Suprapubic skin (tissue), 4 donors: ENCODE data around the gene CAMTA1.

Experiments
- EP300 ChIP-seq: sonication (generic); formaldehyde crosslinking; IDR thresholded peaks from one replicate; pipeline ENCODE4 v1.6.1; 2017; ENCODE audit warnings: antibody characterized with exemption
- POLR2A ChIP-seq, 2 donors: fragments of 450-650 bp; IDR thresholded peaks; one replicate each; pipeline ENCODE4 v1.6.1; 2017; ENCODE audit warnings: antibody characterized with exemption in 2 of 2, mild to moderate bottlenecking in 2 of 2, moderate library complexity in 2 of 2
- POLR2AphosphoS5 ChIP-seq, 3 donors: sonication (generic); formaldehyde crosslinking; IDR thresholded peaks; one replicate each; pipeline ENCODE4 v1.6.1; 2017; ENCODE audit warnings: antibody characterized with exemption in 3 of 3
- TF ChIP-seq, protein P1 (sequence below), 2 donors: fragments of 200-600 bp in 1 of 2; fragments of 450-650 bp in 1 of 2; sonication (generic) in 1 of 2; IDR thresholded peaks; one replicate each; pipeline ENCODE4 v1.5.1; 2016 to 2019; ENCODE audit warnings: antibody characterized with exemption in 2 of 2, mild to moderate bottlenecking in 1 of 2, moderate library complexity in 1 of 2

GRCh38 chr1:7690076-7690475 is 904.8 kb downstream of the CAMTA1 start:
- TF ChIP-seq, protein P1, sequence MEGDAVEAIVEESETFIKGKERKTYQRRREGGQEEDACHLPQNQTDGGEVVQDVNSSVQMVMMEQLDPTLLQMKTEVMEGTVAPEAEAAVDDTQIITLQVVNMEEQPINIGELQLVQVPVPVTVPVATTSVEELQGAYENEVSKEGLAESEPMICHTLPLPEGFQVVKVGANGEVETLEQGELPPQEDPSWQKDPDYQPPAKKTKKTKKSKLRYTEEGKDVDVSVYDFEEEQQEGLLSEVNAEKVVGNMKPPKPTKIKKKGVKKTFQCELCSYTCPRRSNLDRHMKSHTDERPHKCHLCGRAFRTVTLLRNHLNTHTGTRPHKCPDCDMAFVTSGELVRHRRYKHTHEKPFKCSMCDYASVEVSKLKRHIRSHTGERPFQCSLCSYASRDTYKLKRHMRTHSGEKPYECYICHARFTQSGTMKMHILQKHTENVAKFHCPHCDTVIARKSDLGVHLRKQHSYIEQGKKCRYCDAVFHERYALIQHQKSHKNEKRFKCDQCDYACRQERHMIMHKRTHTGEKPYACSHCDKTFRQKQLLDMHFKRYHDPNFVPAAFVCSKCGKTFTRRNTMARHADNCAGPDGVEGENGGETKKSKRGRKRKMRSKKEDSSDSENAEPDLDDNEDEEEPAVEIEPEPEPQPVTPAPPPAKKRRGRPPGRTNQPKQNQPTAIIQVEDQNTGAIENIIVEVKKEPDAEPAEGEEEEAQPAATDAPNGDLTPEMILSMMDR (IDR thresholded peaks at IDR 0.05), result no peak
- TF ChIP-seq POLR2AphosphoS5 (IDR thresholded peaks at IDR 0.05), result no peak
- TF ChIP-seq POLR2A (IDR thresholded peaks at IDR 0.05), result no peak
- TF ChIP-seq EP300, result no peak
